HG02763 (cell line): ENCODE data around the gene TCEANC2.

Experiments
- ATAC-seq: cut with Tn5 transposase; IDR thresholded peaks from one replicate; pipeline ENCODE4 v1.9.1; 2021; ENCODE audit warnings: mild to moderate bottlenecking, moderate library complexity; ENCODE audit not compliant: unreplicated experiment

The TCEANC2 gene

DNA sequence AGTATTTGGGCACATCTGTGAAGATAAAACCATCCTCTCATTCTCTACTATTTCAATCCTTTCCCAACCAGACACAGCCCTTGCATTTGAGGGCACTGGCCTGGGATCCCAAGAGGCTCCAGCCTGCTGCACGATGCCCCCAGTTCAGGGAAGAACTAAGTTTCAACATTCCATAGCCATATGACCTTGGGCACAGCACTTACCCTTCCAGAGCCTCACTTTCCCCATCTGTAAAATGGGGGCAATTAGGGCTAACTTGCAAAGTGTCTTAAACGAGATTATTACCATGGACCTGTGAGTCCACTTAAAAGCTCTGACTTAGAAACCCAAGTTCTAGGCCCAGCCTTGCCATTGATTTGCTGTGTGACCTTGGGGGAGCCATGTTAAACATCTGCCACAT, 76.5 kb downstream of the TCEANC2 start:
- no peak for ATAC-seq

DNA sequence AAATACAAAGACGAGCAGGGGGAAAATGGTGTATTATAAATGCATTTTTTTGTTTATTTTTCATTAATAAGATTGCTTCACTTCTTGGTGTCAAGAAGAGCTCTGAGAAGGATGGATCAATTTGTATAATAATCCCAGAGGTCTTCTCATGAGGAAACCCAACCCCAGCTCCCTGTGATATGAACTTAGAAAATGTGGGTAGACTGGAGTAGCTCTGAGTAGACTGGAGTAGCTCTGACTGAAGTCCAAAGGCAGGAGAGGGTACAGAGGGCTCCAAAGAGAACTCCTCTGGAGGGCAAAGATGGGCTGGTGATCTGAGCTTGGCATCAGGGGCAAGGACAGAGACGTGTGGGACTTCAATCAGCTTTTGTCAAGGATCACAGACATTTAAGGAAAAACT, 78.0 kb downstream of the TCEANC2 start:
- no peak for ATAC-seq

DNA sequence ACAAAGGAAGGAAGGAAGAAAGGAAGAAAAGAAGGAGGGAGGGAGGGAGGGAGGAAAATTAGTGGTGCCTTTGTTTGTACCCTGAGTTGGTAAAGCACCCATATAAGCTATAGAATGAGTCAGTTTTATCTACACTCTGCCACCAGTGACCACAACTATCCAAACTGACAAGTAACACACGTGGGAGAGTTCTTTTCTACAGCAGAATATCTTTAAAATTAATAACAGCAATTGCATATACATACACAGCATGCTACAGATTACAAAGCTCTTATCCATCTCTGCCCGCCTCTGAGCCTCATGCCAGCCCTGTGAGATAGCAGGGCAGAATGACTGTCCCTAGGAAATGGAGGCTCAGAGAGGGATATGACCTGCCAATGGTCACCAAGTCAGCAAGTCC, 79.1 kb downstream of the TCEANC2 start:
- no peak for ATAC-seq

DNA sequence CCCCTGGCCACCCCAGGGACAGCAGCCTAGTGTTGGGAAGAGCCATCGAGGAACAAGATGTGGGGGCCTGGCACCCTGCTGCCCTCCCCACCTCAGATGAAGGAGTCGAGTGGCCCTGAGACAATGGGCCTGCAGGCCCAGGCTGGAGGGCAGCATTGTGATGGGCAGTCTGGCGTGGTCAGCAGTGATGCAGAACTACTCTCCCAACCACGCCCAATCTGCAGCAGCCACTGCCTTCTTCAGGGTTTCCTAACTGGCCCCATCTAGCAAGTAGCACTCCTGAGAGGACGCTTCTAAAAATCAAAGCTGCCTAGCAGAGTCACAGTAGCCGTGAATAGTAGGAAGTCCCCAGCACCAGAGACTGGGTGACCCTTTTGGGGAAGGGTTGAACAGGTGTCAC, 80.9 kb downstream of the TCEANC2 start:
- no peak for ATAC-seq

DNA sequence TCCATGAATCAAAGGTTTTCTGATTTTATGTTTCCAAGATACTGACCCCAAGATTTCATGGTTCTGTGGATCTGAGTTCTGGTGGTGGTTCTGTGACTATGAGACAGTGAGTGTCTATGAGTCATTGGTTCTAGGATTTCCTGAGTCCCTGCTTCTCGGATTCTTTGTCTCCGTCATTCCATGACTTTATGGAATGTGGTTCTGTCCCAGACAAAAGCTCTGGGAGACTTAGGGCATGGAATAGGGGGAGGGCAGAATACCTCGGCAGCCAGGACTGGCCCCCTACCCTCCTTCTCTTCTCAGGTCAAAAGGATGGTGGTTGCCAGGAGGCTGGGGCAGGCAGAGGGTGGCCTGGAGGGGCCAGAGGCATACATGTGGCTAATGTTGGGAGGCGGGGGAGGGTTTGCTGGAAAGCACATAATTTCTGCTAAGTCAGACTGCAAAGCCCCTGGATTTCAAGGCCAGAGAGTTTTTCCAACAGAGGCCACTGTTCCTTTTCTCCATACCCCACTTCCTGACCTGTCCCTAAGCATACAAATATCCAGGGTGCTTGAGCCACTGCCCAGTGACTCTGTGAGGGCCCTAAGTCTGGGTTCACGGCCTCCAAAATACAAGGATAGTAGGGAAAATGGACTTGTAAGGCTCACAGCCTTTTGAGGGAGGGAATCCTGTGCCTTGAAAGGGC, 82.2 kb downstream of the TCEANC2 start:
- no peak for ATAC-seq

DNA sequence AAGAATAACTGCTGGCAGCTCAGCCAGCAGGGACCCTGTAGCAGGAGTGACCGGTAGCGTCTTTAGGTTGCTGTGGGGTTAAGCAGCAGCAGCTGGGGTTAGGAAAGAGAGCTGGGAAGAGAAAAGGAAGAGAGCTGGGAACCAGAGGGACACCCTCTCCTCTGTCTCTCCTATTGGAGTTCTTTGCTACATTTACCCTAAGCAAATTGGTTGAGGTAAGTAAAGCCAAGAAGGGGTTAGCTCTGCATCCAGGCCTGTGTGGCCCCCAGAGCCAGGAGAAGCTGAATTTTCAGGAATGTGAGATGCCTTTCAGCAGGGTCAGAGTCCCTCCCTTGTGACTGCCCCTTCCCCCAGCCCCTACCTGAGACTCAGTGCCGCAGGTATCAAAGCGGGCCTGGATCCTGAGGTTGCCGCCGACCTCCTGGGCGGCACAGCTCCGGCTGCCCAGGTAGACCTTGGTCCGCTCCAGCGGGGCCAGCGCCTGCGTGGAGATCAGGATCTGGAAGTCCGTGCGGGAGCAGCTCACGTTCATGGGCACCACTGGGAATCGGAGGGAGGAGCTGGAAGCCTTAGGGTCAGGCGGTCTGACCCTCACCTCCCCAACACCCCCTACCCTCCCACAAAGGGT, 83.0 kb downstream of the TCEANC2 start:
- ATAC-seq = no peak

DNA sequence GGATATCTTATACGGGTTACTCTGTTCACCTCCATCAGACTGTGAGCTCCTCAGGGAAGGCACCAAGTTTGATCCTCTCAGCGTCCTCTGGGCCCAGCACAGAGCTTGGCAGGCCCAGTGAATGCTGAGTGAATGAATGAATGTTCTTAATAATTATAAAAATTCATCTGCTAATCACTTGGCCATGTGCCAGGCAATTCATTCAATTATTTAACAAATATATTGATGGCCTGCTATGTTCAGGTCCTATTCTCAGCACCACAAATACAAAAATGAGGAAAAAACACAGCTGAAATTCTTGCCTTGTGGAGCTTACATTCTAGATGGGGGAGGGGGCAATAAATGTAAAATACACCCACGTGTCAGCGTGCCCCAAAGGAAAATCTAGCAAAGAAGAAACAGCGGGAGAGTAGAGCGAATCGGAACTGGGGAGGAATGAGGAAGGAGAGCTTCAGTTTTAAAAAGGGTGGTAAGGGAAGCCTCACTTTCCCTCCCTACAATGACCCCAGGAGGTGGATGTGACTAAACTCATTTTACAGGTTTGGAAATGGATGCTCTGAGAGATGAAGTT, 83.6 kb downstream of the TCEANC2 start:
- no peak for ATAC-seq

DNA sequence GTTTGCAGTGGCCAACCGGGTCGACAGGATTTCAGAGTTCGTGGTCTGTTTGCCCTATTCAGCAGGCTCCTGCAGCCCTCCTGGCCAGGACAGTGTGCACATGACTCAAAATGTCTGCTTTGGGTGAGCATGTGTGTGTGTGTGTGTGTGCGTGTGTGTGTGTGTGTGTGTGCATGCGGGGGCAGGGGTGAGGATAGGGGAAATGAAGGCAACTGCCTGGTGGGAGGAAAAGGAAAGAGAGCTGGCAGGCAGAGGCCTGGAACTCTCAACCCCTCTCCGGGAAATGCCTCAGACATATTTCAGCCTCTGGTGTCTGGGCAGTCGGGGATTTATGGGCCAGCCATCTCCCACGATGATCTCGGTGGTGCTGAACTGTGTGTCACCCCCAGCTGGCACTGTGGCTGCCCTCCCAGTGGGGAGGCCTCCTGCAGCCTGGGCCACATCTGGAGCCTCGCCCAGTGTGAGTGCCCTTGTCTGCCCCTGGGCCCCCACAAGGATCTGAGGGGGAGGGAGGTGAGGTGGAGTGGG, 84.2 kb downstream of the TCEANC2 start:
- ATAC-seq = no peak

DNA sequence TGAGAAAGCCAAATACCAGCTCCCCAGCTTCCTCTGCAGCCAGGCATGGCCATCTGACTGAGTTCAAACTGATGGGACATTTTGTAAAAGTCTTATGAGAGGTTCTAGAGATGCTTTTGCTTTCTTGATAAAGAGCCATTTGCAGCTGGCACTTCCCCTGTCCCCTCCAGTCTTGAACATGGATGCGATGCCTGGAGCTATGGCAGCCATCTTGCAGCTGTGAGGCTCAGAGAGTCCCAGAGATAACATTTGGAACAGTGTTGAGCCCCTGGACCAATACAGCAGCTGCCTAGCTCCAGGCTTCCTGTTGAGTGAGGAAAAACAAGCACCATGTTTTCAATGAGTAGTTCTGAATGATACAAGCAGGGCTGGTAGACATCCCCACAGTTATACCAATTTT, 85.6 kb downstream of the TCEANC2 start:
- ATAC-seq = no peak

DNA sequence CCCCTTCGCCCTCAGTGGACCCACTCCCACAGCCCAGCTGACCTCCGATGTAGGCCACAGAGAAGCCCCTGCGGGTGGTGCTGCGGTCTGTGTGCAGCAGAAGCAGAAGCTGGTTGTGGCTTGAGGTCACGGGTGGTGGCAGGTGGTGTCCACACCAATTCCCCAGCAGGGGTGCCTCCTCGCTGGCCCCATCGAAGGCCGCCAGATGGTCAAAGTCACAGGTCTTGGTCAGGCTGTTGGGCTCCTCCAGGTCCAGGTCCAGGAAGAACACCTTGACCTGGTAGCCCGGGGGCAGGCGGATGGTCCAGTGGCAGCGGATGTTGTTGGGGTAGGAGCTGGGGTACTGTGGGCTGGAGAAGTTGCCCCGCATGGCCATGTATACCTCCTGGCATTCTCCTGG, 86.3 kb downstream of the TCEANC2 start:
- no peak for ATAC-seq

DNA sequence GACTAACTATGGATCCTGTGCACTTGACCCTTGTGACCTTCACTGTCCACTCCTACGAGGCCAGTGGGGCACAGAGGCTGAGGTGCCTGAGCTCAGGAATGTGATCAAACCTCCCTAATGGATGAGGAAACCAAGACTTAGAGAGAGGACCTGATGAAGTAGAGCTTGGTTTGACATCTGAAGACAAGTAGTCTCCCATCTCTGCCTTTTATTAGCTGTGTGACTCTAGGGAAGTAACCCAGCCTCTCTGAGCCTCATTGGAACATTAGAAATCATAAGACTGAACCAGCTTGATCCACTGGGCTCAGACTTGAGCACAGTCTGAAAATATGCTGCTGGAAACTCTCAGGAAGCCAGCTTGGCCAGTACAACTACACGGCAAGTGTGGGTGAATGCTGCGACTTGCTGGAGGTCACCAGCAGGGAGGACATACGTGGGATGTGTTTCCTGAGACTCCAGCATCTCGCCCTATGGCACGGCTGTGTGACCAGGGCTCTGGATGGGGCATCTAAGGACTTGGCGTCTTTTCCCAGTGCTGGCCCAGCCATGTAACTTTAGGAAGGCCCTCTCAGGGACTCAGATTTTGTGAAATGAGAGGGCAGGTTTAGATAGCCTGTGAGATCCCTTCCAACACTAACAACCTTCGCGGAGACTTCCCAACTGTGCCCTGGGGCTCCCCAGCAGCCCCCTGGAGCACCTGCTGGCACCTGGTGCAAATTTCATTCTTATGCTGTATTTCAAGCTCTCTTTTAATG, 88.9 kb downstream of the TCEANC2 start:
- no peak for ATAC-seq

DNA sequence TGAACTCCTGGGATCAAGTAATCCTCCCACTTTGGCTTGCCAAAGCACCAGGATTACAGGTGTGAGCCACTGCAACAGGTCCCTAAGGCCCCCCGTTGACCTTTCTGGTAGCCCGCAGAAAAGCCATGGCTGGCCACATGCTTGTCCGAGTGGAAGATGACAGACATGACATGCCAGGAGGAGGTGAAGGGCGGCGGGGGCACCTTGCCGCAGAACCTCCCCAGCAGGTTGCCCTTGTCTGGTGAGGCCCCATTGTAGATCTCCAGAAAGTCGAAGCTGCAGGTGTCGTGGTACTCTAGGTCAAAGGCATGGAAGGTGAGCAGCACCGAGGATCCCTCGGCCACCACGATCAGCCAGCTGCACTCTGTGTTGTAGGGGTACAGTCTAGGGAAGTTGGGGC, 91.0 kb downstream of the TCEANC2 start:
- ATAC-seq = no peak

DNA sequence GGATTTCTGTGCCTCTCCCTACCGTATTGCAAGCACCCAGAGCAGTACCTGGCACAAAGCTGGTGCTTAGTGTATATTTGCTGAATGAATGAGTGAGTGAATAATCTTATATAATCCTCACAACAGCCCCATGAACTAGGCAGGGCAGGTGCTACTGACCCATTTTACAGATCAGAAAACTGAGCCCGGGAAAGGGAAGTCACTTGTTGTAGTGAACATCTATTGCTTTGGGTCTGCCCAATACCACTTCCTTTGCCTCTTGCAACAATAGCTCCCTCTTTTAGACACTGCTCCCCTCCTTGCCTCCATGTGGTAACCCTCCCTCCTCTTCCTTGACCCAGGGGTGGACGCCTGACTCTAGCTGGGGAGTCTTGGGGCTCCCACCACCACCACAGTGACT, 96.3 kb downstream of the TCEANC2 start:
- ATAC-seq = no peak

DNA sequence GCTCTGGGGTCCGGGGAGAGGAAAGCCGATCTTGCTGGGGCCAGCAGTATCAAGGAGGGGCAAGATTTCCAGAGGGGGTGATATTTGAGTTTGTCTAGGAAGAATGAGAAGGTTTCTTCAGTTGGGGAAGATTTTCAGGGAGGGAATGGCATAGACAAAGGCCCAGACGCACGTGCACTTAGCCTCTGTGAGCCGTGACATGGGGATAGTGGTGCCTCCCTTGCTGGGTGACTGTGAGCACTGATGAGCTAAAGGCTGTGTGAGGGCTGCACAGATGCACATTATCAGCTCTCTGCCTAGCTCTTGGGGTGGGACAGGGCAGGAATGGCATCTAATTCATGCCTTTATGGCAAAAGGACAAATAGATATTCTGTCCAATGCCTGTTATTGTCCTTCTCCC, 97.6 kb downstream of the TCEANC2 start:
- no peak for ATAC-seq

DNA sequence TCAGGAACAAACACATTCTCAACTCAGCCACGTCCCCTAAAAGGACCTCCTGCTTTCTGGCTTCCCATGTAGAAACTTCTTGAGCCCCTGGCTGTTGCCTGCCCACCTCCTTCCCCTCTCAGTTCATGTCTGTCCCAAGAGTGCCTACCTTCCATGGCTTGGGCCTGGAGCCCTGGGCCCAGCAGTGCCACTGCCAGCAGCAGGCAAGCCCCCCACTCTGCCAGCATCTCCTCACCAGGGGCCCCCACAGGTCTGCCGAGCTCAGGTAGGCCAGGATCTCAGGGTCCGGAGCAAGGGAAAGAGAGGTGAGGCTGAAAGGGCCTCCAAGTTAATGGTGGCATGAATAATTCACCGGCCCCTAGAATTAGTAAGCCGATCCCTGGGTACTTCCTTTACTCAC, 99.3 kb downstream of the TCEANC2 start, which contains the start of gene CDCP2:
CDCP2 (minus strand) TSS at position 305 of the 400 bp plus-strand sequence; CDS start at position 227, 78 bp downstream.
- no peak for ATAC-seq

DNA sequence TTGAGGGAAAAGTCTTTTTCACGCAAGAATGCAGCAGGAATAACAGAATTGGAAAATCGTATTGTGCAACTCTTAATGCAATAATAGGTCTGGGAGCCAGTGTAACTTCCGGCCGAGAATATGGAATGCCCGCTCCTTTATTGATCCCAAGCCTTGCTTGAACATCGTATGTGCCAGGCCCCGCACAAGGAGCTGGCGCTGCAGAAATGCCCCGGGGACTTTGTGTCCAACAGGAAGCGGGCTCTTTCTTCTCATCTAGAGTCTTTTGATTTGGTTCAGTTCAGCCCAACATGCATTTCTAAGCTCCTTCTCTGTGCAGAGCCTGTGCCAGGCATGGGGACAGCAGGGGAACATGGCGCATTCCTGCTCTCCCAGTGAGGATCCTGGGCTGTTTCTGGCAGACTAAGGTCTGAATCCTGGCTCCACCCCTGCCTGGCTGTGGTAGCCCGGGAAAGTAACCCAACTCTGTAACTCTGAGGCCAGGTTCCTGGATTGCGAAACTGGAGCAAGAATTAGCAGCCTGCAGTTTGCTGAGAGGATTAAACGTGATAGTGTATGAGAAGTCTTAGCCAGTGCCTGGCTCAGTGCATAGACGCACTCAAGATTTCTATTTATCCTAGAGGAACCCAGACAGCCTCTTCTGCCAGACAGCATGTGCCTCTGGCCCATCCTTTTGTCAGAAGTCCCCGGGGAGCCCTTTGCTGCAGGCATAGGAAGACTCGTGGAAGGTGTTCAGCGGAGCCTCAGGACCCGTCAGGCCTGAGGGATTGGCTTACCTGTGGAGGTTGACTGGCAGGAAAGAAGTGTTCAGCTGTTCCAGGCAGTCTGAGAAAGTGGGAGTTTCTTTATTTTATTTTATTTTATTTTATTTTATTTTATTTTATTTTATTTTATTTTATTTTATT, 100.4 kb downstream of the TCEANC2 start:
- no peak for ATAC-seq
